NCI-H2081 (cell line): ENCODE data around the gene BLNK.

ENCODE experiments used
- DNase-seq, 2 experiments: peaks; one replicate each; lab custom pipeline; 2025; lab: John Stamatoyannopoulos, UW

BLNK gene

DNA sequence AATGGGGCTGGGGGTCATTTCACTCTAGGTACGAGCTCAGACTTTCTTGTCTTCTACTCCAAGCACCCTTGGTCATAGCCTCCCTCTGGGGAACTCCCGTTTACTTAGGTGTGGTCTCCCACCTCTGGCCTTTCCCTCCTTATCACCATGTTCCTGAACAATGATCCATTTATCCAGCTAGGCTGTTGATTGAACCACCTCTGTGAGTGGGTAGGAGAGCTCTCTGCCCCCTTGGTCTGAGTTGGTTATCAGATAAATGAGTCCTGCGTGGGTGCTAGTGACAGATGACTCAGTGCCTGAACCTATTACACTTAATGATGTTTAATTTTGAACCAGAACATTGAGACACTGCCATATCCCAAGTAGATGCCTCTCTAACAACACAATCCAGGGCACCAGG lies 9.4 kb downstream of the BLNK start:
- DNase-seq: no peak

- DNase-seq: no peak
Measured at GRCh38 chr10:96261132-96261531, 10.2 kb downstream of the BLNK start.

DNA sequence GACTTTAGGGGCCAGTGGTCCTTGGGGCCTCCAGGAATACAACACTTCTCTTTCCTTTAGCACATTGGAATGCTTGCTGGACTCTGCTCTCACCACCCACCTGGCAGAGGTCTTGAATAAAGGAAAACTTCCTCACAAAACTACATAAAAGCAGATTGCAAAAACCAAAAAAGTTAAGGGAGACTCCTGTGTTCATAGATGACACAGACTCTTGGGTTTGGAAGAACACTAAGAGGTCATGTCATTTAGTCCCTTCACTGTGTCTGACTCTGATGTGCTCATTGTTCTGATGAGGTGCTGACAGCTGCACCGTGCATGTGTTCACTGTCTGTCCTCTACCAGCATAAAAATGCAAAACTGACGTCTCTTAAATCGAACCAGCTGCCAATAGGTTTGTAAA lies 11.4 kb downstream of the BLNK start:
- DNase-seq: no peak

- DNase-seq: no peak
Measured at GRCh38 chr10:96259150-96259549, 12.2 kb downstream of the BLNK start.

- DNase-seq: no peak
Measured at GRCh38 chr10:96257944-96258343, 13.4 kb downstream of the BLNK start.

DNA sequence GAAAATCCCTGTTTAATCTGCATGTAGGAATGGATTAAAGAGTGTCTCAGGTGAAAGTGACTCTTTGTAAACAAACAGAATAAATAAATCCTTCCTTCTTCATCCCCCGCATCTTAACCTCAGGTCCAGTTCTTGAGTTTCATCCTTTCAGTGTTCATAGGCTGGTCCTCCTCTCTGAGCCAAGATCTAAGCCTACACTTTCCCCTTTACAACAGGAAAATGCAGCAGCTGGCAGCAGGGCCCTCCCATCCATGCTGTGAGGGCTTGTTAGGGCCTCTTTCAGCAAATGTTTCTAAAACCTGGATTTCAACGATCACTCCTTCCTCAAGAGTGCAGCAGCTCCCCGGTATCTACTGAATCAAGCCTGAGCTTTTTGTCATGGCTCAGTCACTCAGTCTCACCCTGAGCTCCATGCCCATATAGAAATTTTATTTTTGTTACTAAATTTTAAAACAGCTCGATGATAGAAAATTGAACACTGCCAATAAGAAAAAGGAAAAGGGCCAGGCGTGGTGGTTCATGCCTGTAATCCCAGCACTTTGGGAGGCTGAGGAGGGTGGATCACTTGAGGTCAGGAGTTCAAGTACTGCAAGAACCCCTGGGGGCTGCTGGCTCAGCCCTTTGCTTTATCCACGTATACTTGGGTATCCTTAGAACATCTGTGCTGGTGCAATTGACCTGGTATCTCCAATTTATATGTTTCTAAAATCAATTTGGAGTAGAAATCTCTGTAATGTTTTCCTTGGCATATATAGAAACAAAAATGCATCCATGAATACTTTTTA lies 15.6 kb downstream of the BLNK start:
- peak in 1 of 2 experiments; percentile 4 for DNase-seq

DNA sequence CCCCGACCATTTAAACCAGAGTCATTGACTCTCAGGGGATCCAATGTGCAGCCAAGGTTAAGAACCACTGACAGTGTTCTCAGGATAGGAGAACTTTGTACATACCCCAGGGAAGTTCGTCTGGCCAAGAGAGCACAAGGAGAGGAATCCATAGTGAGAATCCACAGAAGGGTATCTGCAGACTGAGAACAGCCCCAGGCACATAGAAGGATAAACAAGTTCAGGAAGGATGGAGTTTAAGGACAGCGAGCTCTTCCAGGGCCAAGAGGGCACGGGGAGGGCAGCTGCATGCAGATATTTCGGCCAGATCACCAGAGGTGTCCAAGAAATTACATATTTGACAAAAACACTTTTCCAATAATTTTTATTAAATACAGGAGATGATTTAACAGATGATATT lies 16.4 kb downstream of the BLNK start:
- DNase-seq: no peak

DNA sequence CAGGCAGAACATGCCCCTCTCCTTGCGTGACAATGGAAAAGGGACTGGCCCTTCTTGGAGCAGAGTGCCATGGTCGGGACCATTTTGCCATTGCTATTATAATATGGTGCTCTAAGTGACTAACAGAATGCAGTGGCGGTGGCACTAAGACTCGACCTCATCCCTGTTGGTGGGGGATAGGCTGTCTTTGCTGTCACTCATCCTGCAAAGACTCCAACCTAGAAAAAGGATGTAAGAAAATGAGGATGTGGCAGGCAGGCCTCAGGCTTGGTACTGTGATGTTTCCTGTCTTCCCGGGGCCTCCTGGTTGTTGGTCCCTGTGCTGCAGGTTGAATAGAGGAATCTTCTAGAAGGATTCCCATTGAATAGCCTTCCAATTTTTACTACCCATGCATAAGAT lies 18.6 kb downstream of the BLNK start:
- no peak for DNase-seq

DNA sequence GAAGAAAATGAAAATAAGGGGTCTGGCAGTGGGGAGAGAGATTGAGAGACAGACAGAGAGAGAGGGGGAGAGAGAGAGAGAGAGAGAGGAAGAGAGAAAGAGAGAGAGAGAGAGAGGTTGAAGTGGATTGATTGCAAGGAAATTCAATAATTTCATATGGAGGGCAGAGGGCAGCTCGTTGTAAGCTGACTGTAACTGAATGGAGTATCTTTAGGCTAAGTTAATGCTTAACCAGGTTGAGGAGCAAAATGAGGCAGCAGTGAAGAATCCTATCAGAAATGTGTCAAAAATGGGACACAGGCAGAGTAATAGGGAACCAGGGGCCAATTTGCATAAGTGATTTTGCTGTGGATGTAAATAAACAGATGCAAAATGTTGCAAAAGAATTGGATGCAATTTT lies 21.0 kb downstream of the BLNK start:
- DNase-seq: no peak

DNA sequence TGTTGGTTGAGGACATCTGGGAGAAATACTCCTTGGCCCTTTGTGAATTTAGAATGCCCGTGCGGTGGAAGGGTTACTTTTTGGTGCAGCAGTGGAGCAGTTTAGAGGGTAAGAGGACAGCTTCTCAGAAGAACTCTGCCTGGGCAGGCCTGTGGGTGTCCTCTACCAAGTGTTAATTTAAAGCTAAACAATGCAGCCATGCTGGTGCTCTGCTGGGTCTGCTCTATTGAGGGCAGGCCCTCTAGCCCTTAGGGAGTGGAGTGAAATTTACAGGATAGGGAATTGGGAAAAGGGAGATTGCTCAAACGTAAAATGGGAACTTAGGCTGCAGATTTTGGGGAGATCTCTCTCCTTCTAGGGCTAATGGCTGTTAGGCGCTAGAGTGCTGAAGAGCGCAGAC lies 22.1 kb downstream of the BLNK start:
- no peak for DNase-seq

GRCh38 chr10:96244354-96244753 lies 27.0 kb downstream of the BLNK start:
- no peak for DNase-seq

DNA sequence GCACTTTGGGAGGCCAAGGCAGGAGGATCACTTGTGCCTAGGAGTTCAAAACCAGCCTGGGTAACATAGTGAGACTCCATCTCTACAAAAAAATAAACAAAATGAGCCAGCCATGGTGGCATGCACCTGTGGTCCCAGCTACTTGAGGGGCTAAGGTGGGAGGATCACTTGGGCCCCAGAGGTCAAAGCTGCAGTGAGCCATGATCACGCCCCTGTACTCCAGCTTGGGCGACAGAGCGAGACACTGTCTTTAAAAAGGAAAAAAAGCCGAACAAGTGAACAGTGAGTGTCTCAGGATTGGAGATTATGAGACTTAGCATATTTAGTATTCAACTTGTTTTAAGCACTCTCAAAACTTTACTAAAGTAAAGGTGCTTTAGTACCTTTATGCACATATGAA lies 28.1 kb downstream of the BLNK start:
- DNase-seq: no peak

DNA sequence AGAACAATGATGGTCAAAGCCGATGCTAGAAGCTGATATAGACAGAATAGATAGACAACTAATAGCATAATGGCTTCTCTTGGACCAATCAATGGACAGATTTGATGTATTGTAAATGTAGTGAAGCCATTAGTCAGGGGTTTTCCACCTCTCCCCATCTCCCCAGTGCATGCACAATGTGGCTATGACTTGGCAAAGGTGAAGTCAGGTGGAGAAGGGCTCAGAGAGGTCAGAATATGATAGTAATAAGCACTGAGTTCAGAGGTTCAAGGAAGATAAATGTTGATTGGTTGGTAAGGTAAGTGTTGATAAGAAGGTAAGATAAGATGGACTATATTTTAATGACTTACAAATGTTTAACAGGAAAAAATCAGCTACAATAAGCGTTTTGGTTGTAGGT lies 28.5 kb downstream of the BLNK start:
- no peak for DNase-seq

DNA sequence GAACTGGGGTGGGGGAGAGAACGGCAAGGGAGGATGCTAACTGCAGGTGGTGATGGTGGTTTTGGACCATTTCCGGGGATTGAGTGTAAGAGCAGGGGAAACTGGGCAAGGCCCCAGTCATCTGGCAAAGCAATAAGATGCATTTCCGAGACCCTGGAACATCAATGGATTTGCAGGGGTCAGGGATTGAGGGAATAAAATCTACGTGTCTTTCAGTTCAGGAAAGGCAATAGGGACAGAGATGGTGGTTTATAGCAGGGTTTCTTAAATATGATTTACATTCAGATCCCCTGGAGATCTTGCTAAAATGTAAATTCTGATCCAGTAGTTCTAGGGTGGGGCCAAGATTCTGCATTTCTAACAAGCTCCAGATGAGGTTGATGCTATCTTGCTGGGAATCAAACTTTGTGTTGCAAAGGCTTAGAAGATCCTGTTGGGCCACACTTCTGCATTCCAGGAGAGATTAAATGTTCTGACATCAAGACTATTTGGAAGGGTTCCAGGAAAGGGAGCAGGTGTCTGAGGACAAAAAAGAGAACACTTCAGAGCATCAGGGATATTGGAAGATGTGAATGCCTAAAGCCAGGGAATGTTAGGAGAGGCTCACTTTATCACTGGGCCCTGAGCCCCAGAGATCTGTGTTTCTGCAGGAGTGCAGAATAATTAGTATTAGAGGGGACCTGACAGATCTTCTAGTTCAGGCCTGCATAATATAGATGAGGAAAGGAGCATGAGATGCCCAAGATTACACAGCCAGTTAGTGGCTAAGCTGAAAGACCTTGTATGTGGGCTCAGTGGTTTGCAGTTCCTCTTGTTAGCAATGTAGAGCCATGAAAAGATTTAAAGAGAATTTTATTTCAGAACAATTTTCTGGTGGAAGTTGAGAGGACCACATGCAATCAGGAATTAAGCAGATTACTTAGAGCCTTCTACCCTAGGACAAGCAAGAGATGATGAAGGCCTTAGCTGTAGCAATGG lies 32.4 kb downstream of the BLNK start:
- no peak for DNase-seq

DNA sequence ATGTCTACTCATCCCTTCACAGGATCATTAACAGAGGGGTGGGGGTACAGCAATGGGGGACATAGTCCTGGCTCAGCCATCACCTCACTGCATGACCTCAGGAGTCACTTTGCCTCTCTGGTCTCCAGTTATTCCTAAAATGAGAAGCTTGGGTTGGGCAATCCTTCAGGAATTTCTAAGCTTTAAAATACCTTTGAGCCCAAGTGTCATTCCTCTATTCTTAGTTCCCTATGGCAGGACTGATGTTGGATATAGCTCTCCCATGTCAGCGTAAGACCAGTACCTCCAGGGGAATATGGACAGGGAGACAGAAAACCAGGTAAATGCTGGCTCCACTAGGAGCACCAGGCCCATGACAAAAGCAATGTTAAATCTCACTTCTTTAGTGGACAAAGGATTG lies 34.5 kb downstream of the BLNK start:
- no peak for DNase-seq

DNA sequence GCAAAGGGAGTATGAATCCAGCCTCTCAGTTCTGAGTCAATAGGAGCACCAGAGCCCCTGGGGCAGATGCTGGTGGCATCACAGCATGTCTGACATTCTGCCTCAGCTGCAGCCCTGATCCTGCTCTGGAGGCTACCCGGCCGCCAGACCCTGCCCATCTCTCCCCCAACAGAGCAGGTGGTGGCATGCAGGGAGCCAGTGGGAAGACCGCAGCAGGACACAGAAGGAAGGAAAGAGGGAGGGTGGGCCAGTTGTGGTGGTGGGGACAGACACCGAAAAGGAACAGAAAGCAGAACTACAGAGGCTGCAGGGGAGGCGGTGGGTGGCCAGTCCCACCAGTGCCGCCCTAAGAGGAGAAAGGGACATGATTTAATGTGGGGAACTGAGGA lies 35.3 kb downstream of the BLNK start:
- DNase-seq: no peak

GRCh38 chr10:96235326-96236089 lies 35.9 kb downstream of the BLNK start:
- no peak for DNase-seq

- DNase-seq: no peak
Measured at GRCh38 chr10:96233959-96234358, 37.4 kb downstream of the BLNK start.

DNA sequence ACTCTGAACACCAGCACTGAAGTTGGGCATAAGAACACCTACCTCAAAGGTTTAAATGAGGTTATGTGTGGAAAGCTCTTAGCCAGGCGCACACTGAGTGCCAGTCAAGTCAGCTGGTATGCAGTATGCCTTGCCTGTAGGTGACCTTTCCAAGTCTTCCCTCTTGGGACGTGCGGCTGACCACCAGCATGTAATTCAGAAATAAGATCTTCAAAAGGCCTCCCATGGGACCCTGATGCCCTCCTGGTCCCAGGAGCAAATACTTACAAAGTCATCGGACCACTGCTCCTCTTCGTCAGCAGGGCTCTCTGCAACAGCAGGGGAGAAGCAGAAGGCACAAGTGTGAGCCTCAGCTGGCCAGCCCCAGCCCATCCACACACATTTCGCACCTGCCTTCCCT lies 40.8 kb downstream of the BLNK start:
- no peak for DNase-seq

GRCh38 chr10:96229568-96230030 lies 41.8 kb downstream of the BLNK start:
- peak; percentile 56 to 63 for DNase-seq

- no peak for DNase-seq
Measured at GRCh38 chr10:96228408-96228994, 42.9 kb downstream of the BLNK start.

DNA sequence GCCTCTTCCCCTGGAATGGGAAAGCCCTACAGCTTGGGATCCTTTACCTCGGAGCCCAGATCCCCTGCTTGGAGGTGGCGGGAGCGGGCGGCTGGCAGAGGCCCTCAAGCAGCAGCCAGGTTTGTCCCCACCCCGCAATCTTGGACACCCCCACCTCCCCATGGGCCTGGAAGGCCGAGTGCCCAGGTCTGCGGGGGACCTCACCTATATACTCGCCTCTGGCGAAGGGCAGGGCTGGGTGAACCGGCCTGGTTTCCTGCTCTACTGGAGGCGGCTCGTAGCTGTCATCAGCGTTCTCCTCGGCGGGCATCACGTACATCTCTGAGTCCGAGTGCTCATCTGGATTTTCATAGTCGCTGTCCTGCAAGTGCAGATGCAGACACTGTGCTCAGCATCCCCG lies 44.2 kb downstream of the BLNK start:
- no peak for DNase-seq
